ENCODE data around the gene GPR55. TPM values are rescaled to one million over a fixed set of nuclear protein-coding genes. Genes with fewer than 3 reads are reported as not detected.

The GPR55 gene
- total RNA-seq, 2 experiments from 2014 or later = 18.8 to 21.5 TPM

DNA sequence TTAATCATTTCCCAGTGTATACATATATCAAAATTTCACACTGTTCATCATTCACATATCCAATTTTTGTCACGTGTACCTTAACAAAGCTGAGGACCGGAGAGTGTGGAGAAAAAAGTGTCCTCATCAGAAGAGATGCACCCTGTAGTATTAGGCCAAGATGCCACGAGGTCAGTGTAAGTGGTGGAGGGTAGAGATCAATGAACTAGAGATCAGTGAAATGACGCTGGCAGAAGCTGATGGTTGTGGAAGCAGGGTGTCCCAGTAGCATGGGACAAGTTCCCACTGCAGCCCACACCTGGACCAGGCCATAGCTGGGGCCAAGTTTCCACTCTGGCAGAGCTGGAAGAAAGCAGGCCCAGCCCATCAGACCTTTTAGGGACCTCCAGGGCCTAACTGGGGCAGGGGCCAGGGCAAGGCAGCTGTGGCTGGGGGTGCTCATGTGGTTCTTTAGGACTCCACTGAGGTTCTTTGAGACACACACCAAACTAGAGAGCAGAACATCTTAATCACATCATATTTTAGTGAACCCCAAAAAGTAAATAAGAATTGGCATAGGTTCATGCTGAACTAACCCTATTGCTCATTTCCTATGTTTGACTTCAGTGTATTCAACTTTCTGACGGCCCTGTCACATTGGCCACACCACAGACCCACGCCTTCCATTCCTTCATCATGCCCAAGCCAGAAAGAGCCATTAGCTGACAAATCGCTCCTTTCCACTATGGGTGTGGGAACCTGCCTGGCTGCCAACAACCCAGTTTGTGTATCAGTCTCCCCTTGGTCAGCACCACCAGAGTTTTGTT is 21.6 kb upstream of the GPR55 start:
- H3K27ac Mint-ChIP-seq = peak overlapping the region; percentile 56
- H3K4me1 Mint-ChIP-seq = peaks cover 19% of the 10 kb centered on the region
- H3K9me3 Mint-ChIP-seq = no peaks in the 10 kb centered on the region
- ATAC-seq (ENCODE audit: low read depth) (no peak), DNase-seq (no peak)
- H3K36me3 Mint-ChIP-seq = peaks cover 2% of the 10 kb centered on the region
- no peak overlapping the region for H3K4me3 Mint-ChIP-seq
- POLR2A ChIA-PET = interaction anchor here (1.3 to 2.8 kb wide), 3 partner anchors 14 to 43 kb away, joined by 3 to 13 read pairs (median 3); partner anchors contain the start of gene GPR55
- H3K27me3 Mint-ChIP-seq = no peaks in the 10 kb centered on the region

DNA sequence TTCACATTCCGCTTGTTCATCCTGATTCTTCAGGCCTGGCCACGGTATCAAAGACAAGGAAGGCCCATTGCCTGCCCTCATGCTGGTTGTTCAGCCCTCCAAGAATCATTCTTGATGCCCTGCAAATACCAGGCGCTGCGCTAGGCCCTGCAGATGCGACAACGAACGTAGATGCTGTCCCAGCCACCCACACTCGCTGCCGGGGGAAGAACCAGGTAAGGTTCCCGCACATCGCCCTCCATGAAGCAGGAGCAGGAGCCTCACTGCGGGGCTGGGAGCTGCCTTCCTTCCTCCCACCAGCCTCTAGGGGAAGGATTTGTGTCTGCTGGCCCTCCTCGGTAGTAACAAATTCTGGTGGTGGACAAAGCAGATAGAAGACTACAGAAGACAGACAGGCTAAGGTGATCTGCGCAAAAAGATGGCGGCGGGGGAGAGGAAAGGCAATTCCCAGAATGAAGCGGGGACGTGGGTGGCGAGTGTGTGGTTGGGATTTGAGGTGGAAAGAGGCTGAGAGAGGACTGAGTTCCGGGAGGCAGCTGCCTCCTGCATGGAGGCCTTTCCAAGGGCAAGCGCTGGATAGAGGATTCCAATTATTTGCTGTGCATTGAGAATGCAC is 19.8 kb upstream of the GPR55 start:
- ATAC-seq (ENCODE audit: low read depth) = no peak
- H3K4me3 Mint-ChIP-seq = peak overlapping the region; percentile 70
- H3K9me3 Mint-ChIP-seq = no peaks in the 10 kb centered on the region
- no peaks in the 10 kb centered on the region for H3K27me3 Mint-ChIP-seq
- DNase-seq = no peak
- H3K36me3 Mint-ChIP-seq = peaks cover 2% of the 10 kb centered on the region
- H3K27ac Mint-ChIP-seq = no peak overlapping the region
- peaks cover 16% of the 10 kb centered on the region for H3K4me1 Mint-ChIP-seq
- POLR2A ChIA-PET = no interaction called here

- ATAC-seq (ENCODE audit: low read depth) = no peak
- peak overlapping the region; percentile 70 for H3K4me3 Mint-ChIP-seq
- H3K36me3 Mint-ChIP-seq = peaks cover 2% of the 10 kb centered on the region
- peaks cover 2% of the 10 kb centered on the region for H3K27me3 Mint-ChIP-seq
- no peaks in the 10 kb centered on the region for H3K9me3 Mint-ChIP-seq
- DNase-seq = no peak
- POLR2A ChIA-PET = no interaction called here
- H3K27ac Mint-ChIP-seq = peak overlapping the region; percentile 50
- peaks cover 16% of the 10 kb centered on the region for H3K4me1 Mint-ChIP-seq
Measured at GRCh38 chr2:230944123-230944653, 19.1 kb upstream of the GPR55 start.

DNA sequence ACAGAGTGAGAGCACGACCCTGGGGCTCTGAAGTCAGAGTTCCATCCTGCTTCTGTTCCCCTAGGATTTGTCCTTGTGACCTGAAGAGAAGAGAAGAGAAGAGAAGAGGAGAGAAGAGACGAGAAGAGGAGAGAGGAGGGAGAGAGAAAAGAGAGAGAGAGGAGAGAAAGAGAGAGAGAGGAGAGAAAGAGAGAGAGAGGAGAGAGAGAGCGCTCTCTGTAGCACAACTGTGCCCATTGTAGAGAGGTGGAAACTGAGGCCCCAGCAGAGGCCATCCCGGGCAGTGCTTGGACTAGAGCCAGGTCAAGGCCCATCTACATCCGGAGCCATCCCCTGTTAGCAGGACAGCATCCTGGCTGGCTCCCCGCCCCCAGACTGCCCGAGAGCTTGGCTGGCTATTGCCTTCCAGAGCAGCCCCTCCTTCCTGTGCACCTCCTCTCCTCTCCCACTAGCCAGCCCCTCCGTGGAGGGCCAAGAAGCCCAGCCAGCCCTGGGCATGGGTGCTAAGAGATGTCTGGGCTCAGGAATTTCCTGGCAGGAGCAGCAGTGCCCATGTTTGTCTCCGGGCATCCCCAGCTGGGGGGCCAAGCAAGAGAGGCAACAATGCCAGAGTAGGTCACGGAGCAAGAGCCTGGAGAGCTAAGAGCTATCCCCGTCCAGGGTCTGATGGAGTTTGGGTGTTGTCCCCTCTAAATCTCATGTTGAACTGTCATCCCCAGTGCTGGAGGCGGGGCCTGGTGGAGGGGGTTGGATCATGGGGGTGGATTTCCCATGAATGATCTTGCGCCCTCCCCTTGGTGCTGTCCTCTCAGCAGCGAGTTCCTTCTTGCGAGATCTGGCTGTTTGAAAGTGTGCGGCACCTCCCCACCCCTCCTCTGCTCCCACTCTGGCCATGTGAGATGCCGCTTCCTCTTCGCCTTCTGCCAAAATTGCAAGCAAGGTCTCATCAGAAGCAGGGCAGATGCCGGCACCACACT is 18.2 kb upstream of the GPR55 start:
- POLR2A ChIA-PET = no interaction called here
- DNase-seq = peak; percentile 58
- peaks cover 2% of the 10 kb centered on the region for H3K27me3 Mint-ChIP-seq
- peaks cover 2% of the 10 kb centered on the region for H3K36me3 Mint-ChIP-seq
- peaks cover 16% of the 10 kb centered on the region for H3K4me1 Mint-ChIP-seq
- no peaks in the 10 kb centered on the region for H3K9me3 Mint-ChIP-seq
- H3K4me3 Mint-ChIP-seq = peak overlapping the region; percentile 70
- peak overlapping the region; percentile 76 for H3K27ac Mint-ChIP-seq
- ATAC-seq (ENCODE audit: low read depth) = peak; percentile 91

- no peak for DNase-seq
- no peak for ATAC-seq (ENCODE audit: low read depth)
- Mint-ChIP-seq H3K36me3 (peaks cover 2% of the 10 kb centered on the region), H3K4me1 (peaks cover 12% of the 10 kb centered on the region), H3K27me3 (peaks cover 2% of the 10 kb centered on the region), H3K4me3 (no peak overlapping the region), H3K9me3 (no peaks in the 10 kb centered on the region), H3K27ac (no peak overlapping the region)
- POLR2A ChIA-PET = no interaction called here
Measured at GRCh38 chr2:230942371-230942770, 17.3 kb upstream of the GPR55 start.

- Mint-ChIP-seq H3K36me3 (peaks cover 2% of the 10 kb centered on the region), H3K27ac (no peak overlapping the region), H3K27me3 (peaks cover 2% of the 10 kb centered on the region), H3K4me3 (no peak overlapping the region), H3K9me3 (peaks cover under 1% of the 10 kb centered on the region), H3K4me1 (peaks cover 12% of the 10 kb centered on the region)
- no peak for DNase-seq
- no peak for ATAC-seq (ENCODE audit: low read depth)
- POLR2A ChIA-PET = no interaction called here
Measured at GRCh38 chr2:230941202-230942180, 16.4 kb upstream of the GPR55 start.

DNA sequence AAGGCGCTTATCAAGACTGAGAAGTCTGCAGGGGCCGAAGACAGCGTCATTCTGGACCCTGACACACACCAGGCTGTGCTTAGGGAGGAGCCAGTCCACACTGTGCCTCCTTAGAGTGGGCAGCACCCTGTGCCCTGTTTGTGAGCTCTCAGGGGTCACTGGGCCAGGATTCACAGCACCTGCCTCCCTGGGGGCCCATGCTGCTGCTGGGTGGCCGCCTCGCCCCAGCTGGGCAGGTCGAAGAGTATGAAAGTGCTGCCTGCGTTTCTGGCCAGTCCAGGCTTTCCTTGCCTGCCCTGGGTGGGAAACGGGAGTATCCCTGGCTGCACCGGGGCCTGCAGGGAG is 15.4 kb upstream of the GPR55 start:
- no peak for DNase-seq

GRCh38 chr2:230939691-230940470 is 14.8 kb upstream of the GPR55 start:
- peaks cover 10% of the 10 kb centered on the region for H3K4me1 Mint-ChIP-seq
- POLR2A ChIA-PET = no interaction called here
- H3K27me3 Mint-ChIP-seq = peaks cover 2% of the 10 kb centered on the region
- ATAC-seq (ENCODE audit: low read depth) (no peak), DNase-seq (no peak)
- H3K9me3 Mint-ChIP-seq = peaks cover 11% of the 10 kb centered on the region
- no peak overlapping the region for H3K4me3 Mint-ChIP-seq
- H3K27ac Mint-ChIP-seq = no peak overlapping the region
- peaks cover 6% of the 10 kb centered on the region for H3K36me3 Mint-ChIP-seq

More for the DNA sequence above, 15.4 kb upstream of the GPR55 start:
- POLR2A ChIA-PET = no interaction called here
- Mint-ChIP-seq H3K9me3 (peaks cover 9% of the 10 kb centered on the region), H3K4me1 (peaks cover 12% of the 10 kb centered on the region), H3K27me3 (peaks cover 2% of the 10 kb centered on the region), H3K36me3 (peaks cover 6% of the 10 kb centered on the region), H3K4me3 (no peak overlapping the region), H3K27ac (no peak overlapping the region)
- no peak for ATAC-seq (ENCODE audit: low read depth)

DNA sequence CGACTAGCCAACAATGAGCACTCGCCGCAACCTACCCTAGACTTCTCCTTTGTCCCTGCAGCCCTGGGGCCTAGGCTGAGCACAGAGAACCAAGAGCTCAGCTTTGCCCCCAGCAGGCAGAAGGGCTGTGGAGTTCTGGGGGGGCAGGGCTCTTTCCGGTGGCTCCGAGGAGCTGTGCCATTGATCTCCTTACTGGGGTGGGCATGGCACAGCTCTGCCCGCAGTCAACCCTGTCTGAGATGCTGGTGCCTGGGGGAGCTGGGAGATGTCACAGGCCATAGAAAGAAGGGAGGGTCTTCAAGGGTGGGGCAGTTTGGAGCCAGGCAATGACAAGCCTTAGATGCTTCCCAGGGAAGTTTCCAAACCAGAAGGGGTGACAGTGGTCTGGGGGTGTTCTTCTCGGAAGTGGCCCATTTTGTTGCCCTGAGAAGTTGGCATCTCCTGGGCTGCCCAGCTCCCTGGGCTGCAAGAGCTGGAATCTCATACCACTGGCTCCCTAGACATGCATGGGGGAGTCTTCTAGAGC is 14.1 kb upstream of the GPR55 start:
- H3K27me3 Mint-ChIP-seq = peaks cover 2% of the 10 kb centered on the region
- DNase-seq (no peak), ATAC-seq (ENCODE audit: low read depth) (no peak)
- no peak overlapping the region for H3K27ac Mint-ChIP-seq
- H3K36me3 Mint-ChIP-seq = peaks cover 6% of the 10 kb centered on the region
- POLR2A ChIA-PET = no interaction called here
- H3K9me3 Mint-ChIP-seq = peaks cover 11% of the 10 kb centered on the region
- H3K4me3 Mint-ChIP-seq = no peak overlapping the region
- peaks cover 9% of the 10 kb centered on the region for H3K4me1 Mint-ChIP-seq

- DNase-seq (no peak), ATAC-seq (ENCODE audit: low read depth) (no peak)
- POLR2A ChIA-PET = no interaction called here
- Mint-ChIP-seq H3K36me3 (peaks cover 6% of the 10 kb centered on the region), H3K27me3 (peaks cover 2% of the 10 kb centered on the region), H3K9me3 (peaks cover 11% of the 10 kb centered on the region), H3K4me3 (no peak overlapping the region), H3K4me1 (peaks cover 6% of the 10 kb centered on the region), H3K27ac (no peak overlapping the region)
Measured at GRCh38 chr2:230938516-230939065, 13.5 kb upstream of the GPR55 start.

DNA sequence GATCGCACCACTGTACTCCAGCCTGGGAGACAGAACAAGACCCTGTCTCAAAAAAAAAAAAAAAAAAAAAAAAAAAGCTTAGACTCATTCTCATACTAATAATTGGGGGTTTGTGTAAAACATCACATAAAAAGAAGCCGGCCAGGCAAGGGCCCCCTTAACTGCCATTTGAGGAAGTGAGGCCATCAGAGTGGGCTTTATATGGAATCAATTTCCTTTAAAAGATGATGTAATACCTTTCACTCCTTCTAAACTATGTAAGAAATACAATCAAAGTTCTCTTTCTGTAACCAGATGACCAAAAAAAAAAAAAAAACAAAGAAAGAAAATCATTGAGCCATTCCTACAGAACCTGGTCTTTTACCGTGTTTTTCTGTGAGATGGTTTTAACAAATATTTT is 13.1 kb upstream of the GPR55 start:
- Mint-ChIP-seq H3K4me1 (peaks cover 5% of the 10 kb centered on the region), H3K4me3 (no peak overlapping the region), H3K9me3 (peaks cover 11% of the 10 kb centered on the region), H3K27me3 (peaks cover 2% of the 10 kb centered on the region), H3K36me3 (peaks cover 6% of the 10 kb centered on the region), H3K27ac (no peak overlapping the region)
- ATAC-seq (ENCODE audit: low read depth) (no peak), DNase-seq (no peak)
- POLR2A ChIA-PET = no interaction called here

Measured in activated naive CD8-positive, alpha-beta T cell treated with anti-CD3 and anti-CD28 coated beads, Interleukin-2, amount 10 ng/mL, durations not matched to agents 7 days and 5 days (primary cell).